ENCODE results near the gene BRSK2. TPM values are rescaled to one million over a fixed set of nuclear protein-coding genes. Genes with fewer than 3 reads are reported as not detected.
"Not testable (repeated sequence)": the region's sequence is repeated elsewhere in the genome, so short reads cannot be mapped to it uniquely, and the experiment has no call there.

The BRSK2 gene
- polyA plus RNA-seq, 4 donors = 0.41 to 1.5 (median 0.71) TPM

DNA sequence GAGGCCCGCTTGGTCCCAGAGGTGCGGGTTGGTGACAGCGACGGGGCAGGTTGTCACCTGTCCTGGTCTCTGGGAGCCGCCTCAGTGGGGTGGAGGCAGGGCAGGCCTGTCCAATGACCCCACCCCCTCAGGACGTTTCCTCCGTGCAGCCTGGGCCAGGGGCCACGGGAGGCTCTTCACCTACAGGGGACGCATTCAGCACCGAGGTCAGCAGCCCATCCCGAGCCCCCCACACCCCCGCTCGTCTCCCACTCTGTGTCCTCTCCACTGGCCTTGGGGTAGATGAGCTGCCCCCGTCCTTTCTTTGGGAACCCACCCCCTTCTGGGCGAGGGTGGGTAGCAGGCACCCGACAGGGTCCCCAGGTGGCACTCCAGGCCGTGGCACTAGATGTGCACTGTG, 35.7 kb downstream of the BRSK2 start:
- DNase-seq (ENCODE audit: low read depth in 4 of 4, low spot score in 2 of 4) = no peak

DNA sequence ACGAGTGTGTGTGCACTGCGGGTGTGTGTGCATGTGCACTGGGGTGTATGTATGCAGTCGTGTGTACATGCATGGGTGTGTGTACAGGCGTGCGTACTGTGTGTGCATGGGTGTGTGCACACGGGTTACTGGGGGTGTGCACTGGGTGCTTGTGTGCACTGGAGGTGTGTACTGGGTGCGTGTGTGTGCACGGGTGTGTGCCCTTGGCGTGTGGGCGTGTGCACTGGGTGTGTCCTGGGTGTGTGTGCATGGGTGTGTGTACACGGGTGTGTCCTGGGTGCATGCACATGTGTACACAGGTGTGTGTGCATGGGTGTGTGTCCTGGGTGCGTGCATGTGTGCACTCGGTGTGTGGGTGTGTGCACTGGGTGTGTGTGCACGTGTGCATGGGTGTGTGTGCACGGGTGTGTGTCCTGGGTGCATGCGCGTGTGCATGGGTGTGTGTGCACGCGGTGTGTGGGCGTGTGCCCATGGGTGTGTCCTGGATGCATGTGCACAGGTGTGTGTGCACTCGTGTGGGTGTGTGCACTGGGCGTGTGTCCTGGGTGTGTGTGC, 39.1 kb downstream of the BRSK2 start:
- DNase-seq (ENCODE audit: low read depth in 4 of 4, low spot score in 2 of 4) = no peak

GRCh38 chr11:1433568-1433967, 43.8 kb downstream of the BRSK2 start:
- no peak for DNase-seq (ENCODE audit: low read depth in 4 of 4, low spot score in 2 of 4)

- DNase-seq (ENCODE audit: low read depth in 4 of 4, low spot score in 2 of 4) = no peak
Observed at GRCh38 chr11:1433977-1434640, 44.4 kb downstream of the BRSK2 start.

DNA sequence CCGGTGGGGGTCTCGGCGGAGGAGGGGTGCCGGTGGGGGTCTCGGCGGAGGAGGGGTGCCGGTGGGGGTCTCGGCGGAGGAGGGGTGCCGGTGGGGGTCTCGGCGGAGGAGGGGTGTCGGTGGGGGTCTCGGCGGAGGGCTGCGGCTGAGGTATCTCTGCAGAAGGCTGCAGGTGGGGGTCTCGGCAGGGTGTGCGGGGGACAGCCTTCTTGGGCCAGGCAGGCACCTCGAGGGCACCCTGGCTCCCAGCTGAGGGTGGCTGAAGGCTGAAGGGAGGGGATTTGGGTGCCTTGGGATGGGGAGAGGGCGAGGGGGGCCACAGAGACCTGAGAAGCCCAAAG, 45.7 kb downstream of the BRSK2 start:
- DNase-seq (ENCODE audit: low read depth in 4 of 4, low spot score in 2 of 4) = not testable (repeated sequence)

- DNase-seq (ENCODE audit: low read depth in 4 of 4, low spot score in 2 of 4) = no peak
Observed at GRCh38 chr11:1435820-1436467, 46.2 kb downstream of the BRSK2 start.

GRCh38 chr11:1436468-1437039, 46.8 kb downstream of the BRSK2 start:
- no peak for DNase-seq (ENCODE audit: low read depth in 4 of 4, low spot score in 2 of 4)

GRCh38 chr11:1437500-1437899, 47.8 kb downstream of the BRSK2 start:
- DNase-seq (ENCODE audit: low read depth in 4 of 4, low spot score in 2 of 4) = no peak

DNA sequence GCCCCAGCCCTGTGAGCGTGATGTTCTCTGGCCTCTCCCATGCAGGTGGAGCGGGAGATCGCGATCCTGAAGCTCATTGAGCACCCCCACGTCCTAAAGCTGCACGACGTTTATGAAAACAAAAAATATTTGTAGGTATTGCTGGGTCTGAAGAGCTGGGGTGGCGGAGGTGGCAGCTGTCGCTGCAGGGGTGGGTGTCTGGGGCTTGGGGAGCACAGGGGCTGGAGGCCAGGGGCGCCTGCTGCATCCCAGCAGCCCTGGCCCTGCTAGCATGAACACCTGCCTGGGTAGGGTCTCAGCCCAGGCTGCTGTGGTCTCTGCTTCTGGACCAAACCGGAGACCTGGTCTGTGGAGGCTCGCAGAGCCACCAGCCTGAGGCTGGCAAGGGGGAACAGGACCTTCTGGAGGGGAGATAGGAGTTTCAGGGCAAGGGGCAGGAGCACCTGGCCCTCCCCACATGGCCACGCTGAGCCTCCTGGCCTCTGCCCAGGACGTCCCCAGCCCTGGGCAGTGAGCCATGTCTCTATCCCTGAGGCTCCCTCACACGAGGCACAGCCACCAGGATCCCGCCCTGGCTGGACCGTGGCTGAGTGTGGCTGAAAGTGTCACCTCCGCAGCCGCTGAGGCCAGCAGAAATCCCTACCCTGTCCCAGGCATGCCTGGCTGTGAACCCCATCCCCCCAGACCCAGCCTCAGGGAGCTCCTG, 48.7 kb downstream of the BRSK2 start:
- DNase-seq (ENCODE audit: low read depth in 4 of 4, low spot score in 2 of 4) = no peak

DNA sequence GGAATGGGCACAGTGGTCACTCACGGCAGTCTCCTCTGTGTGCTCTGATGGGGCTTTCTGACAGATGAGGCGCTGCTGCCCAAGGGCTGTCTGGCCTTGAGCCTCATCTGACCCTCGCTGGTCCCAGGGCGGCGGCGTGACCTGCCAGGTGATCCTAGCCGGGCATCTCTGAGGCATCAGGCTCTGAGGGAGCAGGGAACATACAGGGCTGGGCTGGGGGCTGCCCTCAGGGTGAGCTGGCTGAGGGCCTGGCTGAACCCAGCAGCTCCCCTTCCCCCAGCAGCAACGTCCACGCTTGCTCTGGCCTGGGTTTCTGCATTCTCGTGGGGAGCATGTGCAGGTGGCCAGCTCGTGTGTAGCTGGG, 49.2 kb downstream of the BRSK2 start:
- DNase-seq (ENCODE audit: low read depth in 4 of 4, low spot score in 2 of 4) = no peak

GRCh38 chr11:1439341-1439740, 49.6 kb downstream of the BRSK2 start:
- no peak for DNase-seq (ENCODE audit: low read depth in 4 of 4, low spot score in 2 of 4)

DNA sequence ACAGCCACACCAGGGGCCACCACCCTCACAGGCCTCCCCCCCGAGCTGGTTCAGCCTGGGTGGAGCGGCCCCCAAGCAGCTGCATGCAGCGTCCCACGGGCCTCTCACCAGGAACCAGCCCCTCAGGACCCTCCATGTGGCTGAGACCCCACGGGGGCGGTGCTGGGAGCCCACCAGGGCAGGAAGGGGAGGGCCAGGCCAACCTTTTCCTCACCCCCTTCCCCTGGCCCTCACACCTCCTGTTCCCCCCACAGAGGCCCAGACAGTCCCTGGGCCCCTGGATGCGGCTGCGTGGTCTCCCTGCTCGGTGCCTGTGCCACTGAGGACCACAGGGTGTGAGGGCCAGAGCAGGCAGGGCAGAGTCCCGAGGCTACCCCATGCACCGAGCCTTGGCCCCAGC, 50.3 kb downstream of the BRSK2 start:
- no peak for DNase-seq (ENCODE audit: low read depth in 4 of 4, low spot score in 2 of 4)

DNA sequence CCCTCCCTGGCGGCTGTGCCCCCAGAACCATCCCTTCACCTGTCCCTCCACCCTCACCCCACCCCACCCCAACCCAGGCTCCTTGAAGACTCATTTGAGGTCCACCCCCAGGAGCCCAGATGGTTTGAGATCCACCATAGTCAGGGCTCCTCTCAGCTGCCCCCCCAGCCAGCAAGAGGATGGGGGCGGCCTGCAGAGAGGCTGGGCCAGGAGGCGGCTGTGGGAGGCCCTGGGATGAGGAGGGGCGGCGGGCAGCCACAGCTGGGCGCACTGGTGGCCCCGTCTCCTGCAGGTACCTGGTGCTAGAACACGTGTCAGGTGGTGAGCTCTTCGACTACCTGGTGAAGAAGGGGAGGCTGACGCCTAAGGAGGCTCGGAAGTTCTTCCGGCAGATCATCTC, 50.8 kb downstream of the BRSK2 start:
- DNase-seq (ENCODE audit: low read depth in 4 of 4, low spot score in 2 of 4) = no peak

DNA sequence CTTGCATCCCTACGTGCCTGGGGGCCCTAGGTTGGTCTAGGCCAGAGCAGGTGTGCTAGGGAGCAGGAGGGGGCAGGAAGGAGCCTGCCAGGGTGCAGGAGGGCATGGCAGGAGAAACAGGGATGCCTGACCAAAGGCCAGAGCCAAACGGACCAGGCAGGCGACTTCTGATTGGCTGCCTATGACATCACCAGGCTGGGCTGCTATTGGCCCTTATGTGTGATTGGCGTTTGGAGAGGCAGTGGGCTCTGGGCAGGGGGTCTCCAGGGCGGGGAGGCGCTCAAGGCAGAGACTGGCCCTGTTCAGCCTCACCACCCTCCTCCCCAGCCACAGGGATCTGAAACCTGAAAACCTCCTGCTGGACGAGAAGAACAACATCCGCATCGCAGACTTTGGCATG, 52.4 kb downstream of the BRSK2 start:
- DNase-seq (ENCODE audit: low read depth in 4 of 4, low spot score in 2 of 4) = no peak

- DNase-seq (ENCODE audit: low read depth in 4 of 4, low spot score in 2 of 4) = no peak
Observed at GRCh38 chr11:1442807-1443366, 53.2 kb downstream of the BRSK2 start.

GRCh38 chr11:1443737-1444136, 54.0 kb downstream of the BRSK2 start:
- DNase-seq (ENCODE audit: low read depth in 4 of 4, low spot score in 2 of 4) = no peak

GRCh38 chr11:1444321-1444720, 54.6 kb downstream of the BRSK2 start:
- DNase-seq (ENCODE audit: low read depth in 4 of 4, low spot score in 2 of 4) = no peak

DNA sequence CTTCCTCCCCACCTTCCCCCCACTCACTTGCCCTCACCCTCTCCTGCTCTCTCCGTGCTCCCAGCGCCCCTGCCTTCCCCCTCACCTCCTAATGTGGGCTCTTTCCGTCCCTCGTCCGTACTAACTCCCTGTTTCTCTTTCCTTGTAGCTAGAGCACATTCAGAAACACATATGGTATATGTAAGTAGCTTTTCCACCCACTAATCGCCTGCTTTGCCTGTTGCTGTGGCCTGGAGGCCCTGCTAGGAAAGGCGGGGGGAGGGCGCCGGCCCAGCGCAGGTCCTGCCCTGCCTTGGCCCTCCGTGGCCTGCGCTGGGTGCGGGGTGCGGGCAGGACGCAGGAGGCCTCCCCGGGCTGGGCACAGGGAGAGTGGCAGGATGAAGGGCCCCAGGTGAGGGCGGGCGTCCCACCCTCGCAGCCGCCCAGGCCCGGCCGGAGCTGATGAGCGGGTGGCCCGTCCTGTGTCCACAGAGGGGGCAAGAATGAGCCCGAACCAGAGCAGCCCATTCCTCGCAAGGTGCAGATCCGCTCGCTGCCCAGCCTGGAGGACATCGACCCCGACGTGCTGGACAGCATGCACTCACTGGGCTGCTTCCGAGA, 55.2 kb downstream of the BRSK2 start:
- DNase-seq (ENCODE audit: low read depth in 4 of 4, low spot score in 2 of 4) = no peak

GRCh38 chr11:1445741-1446445, 56.2 kb downstream of the BRSK2 start:
- DNase-seq (ENCODE audit: low read depth in 4 of 4, low spot score in 2 of 4) = no peak

GRCh38 chr11:1446623-1447022, 56.9 kb downstream of the BRSK2 start:
- no peak for DNase-seq (ENCODE audit: low read depth in 4 of 4, low spot score in 2 of 4)
